Measurements from ENCODE around the gene MALRD1.

The MALRD1 gene

GRCh38 chr10:19111501-19112267 is 63.1 kb downstream of the MALRD1 start:
- no peak for DNase-seq

GRCh38 chr10:19117438-19117837 is 68.8 kb downstream of the MALRD1 start:
- DNase-seq, result no peak

GRCh38 chr10:19119191-19119590 is 70.6 kb downstream of the MALRD1 start:
- DNase-seq, result no peak

- DNase-seq, result no peak
These were observed 71.8 kb downstream of the MALRD1 start for GRCh38 chr10:19120381-19120908.

GRCh38 chr10:19133992-19134391 is 85.4 kb downstream of the MALRD1 start:
- DNase-seq, result no peak

GRCh38 chr10:19142967-19143366 is 94.4 kb downstream of the MALRD1 start:
- DNase-seq, result no peak

GRCh38 chr10:19144206-19144605 is 95.6 kb downstream of the MALRD1 start:
- DNase-seq, result no peak

- no peak for DNase-seq
These were observed 105.8 kb downstream of the MALRD1 start for GRCh38 chr10:19154375-19154774.

GRCh38 chr10:19158358-19158757 is 109.8 kb downstream of the MALRD1 start:
- DNase-seq, result no peak

- DNase-seq, result no peak
These were observed 110.3 kb downstream of the MALRD1 start for GRCh38 chr10:19158870-19159269.

- DNase-seq, result no peak
These were observed 115.9 kb downstream of the MALRD1 start for GRCh38 chr10:19164461-19164860.

- no peak for DNase-seq
These were observed 120.0 kb downstream of the MALRD1 start for GRCh38 chr10:19168584-19168983.

- no peak for DNase-seq
These were observed 120.4 kb downstream of the MALRD1 start for GRCh38 chr10:19169041-19169440.

GRCh38 chr10:19169684-19170083 is 121.1 kb downstream of the MALRD1 start:
- no peak for DNase-seq

GRCh38 chr10:19178675-19179074 is 130.1 kb downstream of the MALRD1 start:
- no peak for DNase-seq

GRCh38 chr10:19184891-19185290 is 136.3 kb downstream of the MALRD1 start:
- DNase-seq, result no peak

GRCh38 chr10:19194866-19195265 is 146.3 kb downstream of the MALRD1 start:
- no peak for DNase-seq

GRCh38 chr10:19195698-19196097 is 147.1 kb downstream of the MALRD1 start:
- no peak for DNase-seq

GRCh38 chr10:19200211-19200610 is 151.6 kb downstream of the MALRD1 start:
- no peak for DNase-seq

GRCh38 chr10:19204246-19204917 is 155.8 kb downstream of the MALRD1 start:
- DNase-seq, result no peak

GRCh38 chr10:19209319-19209718 is 160.7 kb downstream of the MALRD1 start:
- DNase-seq, result no peak

- no peak for DNase-seq
These were observed 164.0 kb downstream of the MALRD1 start for GRCh38 chr10:19212590-19212989.

GRCh38 chr10:19221216-19221615 is 172.6 kb downstream of the MALRD1 start:
- no peak for DNase-seq

GRCh38 chr10:19226025-19226424 is 177.4 kb downstream of the MALRD1 start:
- no peak for DNase-seq
